Gastrocnemius medialis (tissue), 4 donors: ENCODE measurements around the gene ABI3. TPM values are rescaled to one million over a fixed set of nuclear protein-coding genes. Genes with fewer than 3 reads are reported as not detected.

Source experiments
- ATAC-seq, 2 donors: fragments of 150-250 bp; one replicate each; pipeline ENCODE4 v1.9.1; 2016
- DNase-seq, 2 donors: peaks; one replicate each; pipeline ENCODE4 v3.0.0-alpha.2; 2019
- H3K27ac ChIP-seq, 4 donors: fragments of 200-600 bp; sonication (generic); 1 replicate in 1 of 4; 2 replicates in 3 of 4; pipeline ENCODE4 v1.5.1; 2016 to 2018; ENCODE audit warnings: mild to moderate bottlenecking in 2 of 4, moderate library complexity in 1 of 4
- H3K27me3 ChIP-seq, 3 donors: fragments of 200-600 bp; sonication (generic) in 2 of 3; 1 replicate in 1 of 3; 2 replicates in 2 of 3; pipeline versions ENCODE4 v1.5.1 to v1.6.0; 2016 to 2019; ENCODE audit warnings: mild to moderate bottlenecking in 1 of 3, moderate library complexity in 1 of 3
- H3K36me3 ChIP-seq, 2 donors: fragments of 200-600 bp; sonication (generic) in 1 of 2; one replicate each; pipeline ENCODE4 v1.5.1; 2017 to 2018
- H3K4me1 ChIP-seq, 2 donors: fragments of 200-600 bp; sonication (generic) in 1 of 2; one replicate each; pipeline ENCODE4 v1.5.1; 2016 to 2017; ENCODE audit warnings: mild to moderate bottlenecking in 2 of 2
- H3K4me3 ChIP-seq, 4 donors: fragments of 200-600 bp; sonication (generic) in 3 of 4; 1 replicate in 1 of 4; 2 replicates in 3 of 4; pipeline ENCODE4 v1.5.1; 2016 to 2019; ENCODE audit warnings: mild to moderate bottlenecking in 2 of 4
- H3K9me3 ChIP-seq, 3 donors: fragments of 200-600 bp; sonication (generic) in 2 of 3; 1 replicate in 1 of 3; 2 replicates in 2 of 3; pipeline ENCODE4 v1.5.1; 2016 to 2019
- CTCF ChIP-seq, 5 experiments: fragments of 450-650 bp in 3 of 5; fragments of 200-600 bp in 2 of 5; sonication (generic) in 2 of 5; IDR thresholded peaks in 4 of 5; conservative IDR thresholded peaks in 1 of 5; 1 replicate in 4 of 5; 2 replicates in 1 of 5; pipeline ENCODE4 v1.5.1; 2016 to 2019; ENCODE audit warnings: antibody characterized with exemption in 5 of 5, mild to moderate bottlenecking in 3 of 5, moderate library complexity in 3 of 5
- POLR2A ChIP-seq, 2 donors: fragments of 450-650 bp; IDR thresholded peaks; one replicate each; pipeline ENCODE4 v1.6.1; 2017; ENCODE audit warnings: antibody characterized with exemption in 2 of 2, mild to moderate bottlenecking in 2 of 2, moderate library complexity in 2 of 2
- in situ Hi-C, 4 donors: fragments of 200-750 bp; cut with MboI; loops; one replicate each; pipeline versions ENCODE4 v1.15.0 to v1.8.0; 2017; ENCODE audit warnings: low sequenced_read_pairs in 4 of 4
- intact Hi-C: fragments of 100-400 bp; cut with DNase I; formaldehyde crosslinking; loops from one replicate; pipeline ENCODE4 v1.15.1; 2023; ENCODE audit warnings: low total_unique reads
- total RNA-seq, 4 donors: library from RNA; depleted of rRNA; stranded (reverse); fragments of >200 nt; gene quantifications; one replicate each; pipeline versions ENCODE4 v1.1.0 to v1.2.3, GENCODE V29; 2016

The ABI3 gene
- total RNA-seq, 4 donors from 2014 or later: 1.2 to 2.6 (median 2.4) TPM

GRCh38 chr17:49266233-49266632, 55.7 kb downstream of the ABI3 start:
- no peak for DNase-seq
- H3K9me3 ChIP-seq: no peaks in the 10 kb centered on the region
- no peak for TF ChIP-seq POLR2A (IDR thresholded peaks at IDR 0.05)
- no peak for TF ChIP-seq CTCF (IDR thresholded peaks at IDR 0.05 in 4 of 5, conservative IDR thresholded peaks at IDR 0.05 in 1 of 5)

GRCh38 chr17:49267912-49268311, 57.4 kb downstream of the ABI3 start:
- ATAC-seq (no peak), DNase-seq (no peak)
- no peaks in the 10 kb centered on the region for H3K27me3 ChIP-seq
- no peak overlapping the region for H3K4me3 ChIP-seq
- in situ Hi-C loops (no loop called here), intact Hi-C loops (no loop called here)
- TF ChIP-seq CTCF (IDR thresholded peaks at IDR 0.05 in 4 of 5, conservative IDR thresholded peaks at IDR 0.05 in 1 of 5) (no peak), POLR2A (IDR thresholded peaks at IDR 0.05) (no peak)
- no peaks in the 10 kb centered on the region for H3K9me3 ChIP-seq
- no peaks in the 10 kb centered on the region for H3K36me3 ChIP-seq
- no peaks in the 10 kb centered on the region for H3K4me1 ChIP-seq
- H3K27ac ChIP-seq: no peak overlapping the region

More at GRCh38 chr17:49266233-49266632, 55.7 kb downstream of the ABI3 start:
- no peaks in the 10 kb centered on the region for H3K27me3 ChIP-seq
- ATAC-seq: no peak
- H3K4me1 ChIP-seq: no peaks in the 10 kb centered on the region
- H3K4me3 ChIP-seq: no peak overlapping the region
- H3K27ac ChIP-seq: no peak overlapping the region
- in situ Hi-C loops (no loop called here), intact Hi-C loops (no loop called here)
- no peaks in the 10 kb centered on the region for H3K36me3 ChIP-seq

GRCh38 chr17:49269356-49269755, 58.8 kb downstream of the ABI3 start:
- TF ChIP-seq CTCF (IDR thresholded peaks at IDR 0.05 in 4 of 5, conservative IDR thresholded peaks at IDR 0.05 in 1 of 5): no peak
- ATAC-seq (no peak), DNase-seq (no peak)
- Histone ChIP-seq H3K27ac (no peak overlapping the region), H3K27me3 (no peaks in the 10 kb centered on the region), H3K9me3 (no peaks in the 10 kb centered on the region), H3K4me3 (no peak overlapping the region), H3K36me3 (no peaks in the 10 kb centered on the region), H3K4me1 (no peaks in the 10 kb centered on the region)
- intact Hi-C loops (no loop called here), in situ Hi-C loops (no loop called here)

Other genes with a start within 250 kb of the ABI3 start
- gene GIP, start 242.1 kb upstream of the ABI3 start, total RNA-seq: not detected
- not detected for gene IGF2BP1, start 213.3 kb upstream of the ABI3 start, total RNA-seq
- gene B4GALNT2, start 77.9 kb upstream of the ABI3 start, total RNA-seq: under 1 TPM in 1 of 4 donors, not detected in 3; 0.22 TPM
- gene GNGT2, start 133 bp upstream of the ABI3 start, total RNA-seq: not detected
- gene PHOSPHO1, start 20.1 kb downstream of the ABI3 start, total RNA-seq: 1 to 10 TPM in 3 of 4 donors, not detected in 1; 1.0 to 3.7 (median 2.1) TPM
- 10 to 100 TPM; 32.8 to 49.6 (median 41.1) TPM for gene ZNF652, start 151.5 kb downstream of the ABI3 start, total RNA-seq
- gene PHB1, start 204.2 kb downstream of the ABI3 start, total RNA-seq: 100 to 1,000 TPM; 102 to 137 (median 116) TPM